Vein endothelial cell (primary cell): ENCODE data around the gene PDCL2. TPM values are rescaled to one million over a fixed set of nuclear protein-coding genes. Genes with fewer than 3 reads are reported as not detected.

Experiments used
- total RNA-seq: library from RNA; depleted of rRNA; stranded (reverse); fragments of >200 nt; gene quantifications from 2 replicates; pipeline ENCODE4 v1.2.3, GENCODE V29; 2012

The PDCL2 gene, protein sequence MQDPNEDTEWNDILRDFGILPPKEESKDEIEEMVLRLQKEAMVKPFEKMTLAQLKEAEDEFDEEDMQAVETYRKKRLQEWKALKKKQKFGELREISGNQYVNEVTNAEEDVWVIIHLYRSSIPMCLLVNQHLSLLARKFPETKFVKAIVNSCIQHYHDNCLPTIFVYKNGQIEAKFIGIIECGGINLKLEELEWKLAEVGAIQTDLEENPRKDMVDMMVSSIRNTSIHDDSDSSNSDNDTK
- not detected in 2 replicates for total RNA-seq

DNA sequence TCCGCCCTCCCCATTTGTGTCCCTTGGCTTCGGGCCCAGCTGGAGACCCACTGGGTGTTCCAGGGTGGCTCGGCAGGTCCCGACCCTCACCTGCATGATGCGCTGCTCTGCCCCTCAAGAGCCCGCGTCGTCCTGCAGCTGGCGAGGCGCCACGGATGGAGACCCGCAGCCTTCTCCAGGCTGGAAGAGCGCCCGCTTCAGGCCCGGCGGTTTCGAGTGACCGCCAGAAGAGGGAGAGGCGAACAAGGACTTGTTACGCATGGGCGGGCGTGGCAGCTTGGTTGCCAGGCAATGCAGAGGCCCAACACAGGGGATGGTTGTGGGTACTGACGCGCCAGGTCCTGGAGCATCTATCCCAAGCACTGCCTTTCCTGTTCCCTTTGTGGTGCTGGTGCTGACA, at the start of gene PDCL2:
Gene PDCL2, minus strand, starts transcription at position 232 of the 400 bp plus-strand sequence. Its CDS starts 136 bp downstream, at position 96.

DNA sequence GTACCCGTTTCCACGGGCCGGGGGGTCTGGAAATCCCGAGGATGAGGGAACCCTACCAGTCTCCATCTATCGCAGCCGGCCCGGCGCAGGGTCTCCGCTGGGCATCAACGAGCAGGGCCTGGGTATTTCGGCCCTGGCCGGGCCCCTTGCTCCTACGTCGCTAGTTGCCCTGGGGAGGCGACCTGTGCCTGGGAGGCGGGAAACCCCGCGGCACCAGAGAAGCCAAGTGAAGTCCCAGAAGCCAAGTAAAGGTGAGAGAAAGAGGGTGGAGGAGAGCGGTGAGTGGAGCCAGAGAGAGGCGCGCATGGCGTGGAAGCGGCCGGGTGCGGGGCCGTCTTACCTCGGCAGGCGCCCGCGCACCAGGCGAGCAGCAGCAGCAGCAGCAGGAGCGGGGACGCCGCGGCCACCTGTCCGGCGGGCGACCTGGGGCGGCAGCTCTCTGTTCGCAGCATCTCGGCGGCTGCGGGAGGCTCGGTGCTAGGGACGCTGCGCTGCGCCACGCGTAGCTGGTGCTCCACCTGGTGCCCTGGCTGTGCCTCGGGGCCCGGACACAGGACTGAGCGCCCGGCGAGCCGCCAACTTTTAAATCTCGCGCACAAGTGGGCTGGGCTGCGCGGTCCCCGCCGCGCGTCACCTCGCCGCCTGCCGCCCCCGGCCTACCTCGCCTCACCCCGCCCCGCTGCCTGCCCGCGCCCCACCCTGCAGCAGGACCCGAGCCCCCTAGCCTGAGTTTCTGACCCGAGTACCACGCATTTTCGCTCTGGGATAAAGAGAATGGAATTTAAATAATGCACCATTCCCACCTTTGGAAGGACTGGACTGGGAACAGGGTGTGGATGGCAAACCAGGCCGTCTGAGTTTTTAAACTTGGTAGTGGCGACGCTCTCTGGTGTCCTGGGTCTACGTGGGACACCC, 44.0 kb upstream of the PDCL2 start, which contains the start of gene NMU:
Gene NMU, minus strand, starts transcription at position 558 of the 915 bp plus-strand sequence. Its CDS starts 106 bp downstream, at position 452.

DNA sequence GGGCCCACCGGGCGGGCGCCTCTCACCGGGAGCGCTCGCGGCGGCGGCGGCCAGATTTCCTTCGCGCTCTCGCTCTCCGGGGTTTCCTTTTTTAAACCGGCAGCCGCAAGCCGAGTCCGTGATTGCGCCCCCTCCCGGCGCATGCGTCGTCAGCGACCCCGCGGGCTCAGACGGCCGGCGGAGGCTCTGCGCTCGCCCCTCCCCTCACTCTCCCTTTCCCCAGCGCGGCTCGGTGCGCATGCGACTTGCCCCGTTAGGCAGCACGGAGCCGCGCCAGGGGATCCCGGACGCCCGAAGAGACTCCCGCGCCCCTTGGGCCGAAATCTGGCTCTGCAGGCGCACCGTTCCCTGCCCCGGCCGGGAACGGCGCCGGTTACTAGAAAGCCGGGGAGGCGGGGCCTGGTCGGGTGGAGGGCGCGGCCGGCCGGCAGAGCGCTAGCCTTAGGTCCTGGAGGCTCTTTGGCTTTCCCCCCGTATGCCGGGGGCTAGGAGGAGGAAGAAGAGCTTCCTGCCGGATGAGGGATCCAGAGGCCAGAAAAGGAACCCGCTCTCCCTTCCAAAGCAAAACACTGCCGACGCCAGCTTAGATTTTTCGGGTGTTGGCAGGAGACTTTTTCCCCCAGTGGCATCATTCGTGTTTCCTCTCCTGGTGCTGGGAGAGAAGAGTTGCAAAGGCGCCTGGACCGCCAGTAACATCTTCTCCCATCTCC, 45.1 kb downstream of the PDCL2 start, which contains the start of gene CLOCK:
Gene CLOCK, minus strand, starts transcription at position 154 of the 710 bp plus-strand sequence. CDS start 64,124 bp downstream, outside the sequence.

Other genes with a start within 250 kb of the PDCL2 start
- 12.1 and 15.4 TPM in 2 replicates for gene SRD5A3, start 246.0 kb downstream of the PDCL2 start, total RNA-seq
- gene TMEM165, start 196.3 kb downstream of the PDCL2 start, total RNA-seq = 148 and 154 TPM in 2 replicates
- 28.4 and 39.6 TPM in 2 replicates for gene CLOCK, start 45.3 kb downstream of the PDCL2 start, total RNA-seq
- not detected in 2 replicates for gene NMU, start 44.1 kb upstream of the PDCL2 start, total RNA-seq
- not detected in 2 replicates for gene EXOC1L, start 227.5 kb upstream of the PDCL2 start, total RNA-seq